SW480 (cell line): ENCODE results near the gene LRIG1.

Experiments used
- DNase-seq: peaks from one replicate; pipeline ENCODE4 v3.0.0-alpha.2; 2016; ENCODE audit warnings: low spot score

The LRIG1 gene

DNA sequence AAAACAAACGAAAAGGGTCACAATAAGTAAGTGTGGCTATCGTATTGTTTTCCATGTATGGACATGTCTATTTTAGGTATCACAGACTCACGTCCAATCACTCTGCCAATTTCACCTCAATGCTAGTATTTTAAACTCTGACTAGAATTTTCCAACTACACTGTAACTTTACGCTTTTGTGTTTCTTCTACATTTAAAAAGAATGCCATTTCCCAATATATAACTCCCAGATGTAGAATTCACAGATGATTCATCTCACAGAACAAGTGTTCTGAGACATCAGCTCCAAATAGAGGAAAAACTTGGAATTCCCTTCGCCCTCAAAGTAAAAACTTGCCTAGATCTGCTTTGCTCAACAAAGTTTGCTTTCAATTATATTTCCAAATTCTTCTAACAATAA lies 14.2 kb downstream of the LRIG1 start:
- no peak for DNase-seq

DNA sequence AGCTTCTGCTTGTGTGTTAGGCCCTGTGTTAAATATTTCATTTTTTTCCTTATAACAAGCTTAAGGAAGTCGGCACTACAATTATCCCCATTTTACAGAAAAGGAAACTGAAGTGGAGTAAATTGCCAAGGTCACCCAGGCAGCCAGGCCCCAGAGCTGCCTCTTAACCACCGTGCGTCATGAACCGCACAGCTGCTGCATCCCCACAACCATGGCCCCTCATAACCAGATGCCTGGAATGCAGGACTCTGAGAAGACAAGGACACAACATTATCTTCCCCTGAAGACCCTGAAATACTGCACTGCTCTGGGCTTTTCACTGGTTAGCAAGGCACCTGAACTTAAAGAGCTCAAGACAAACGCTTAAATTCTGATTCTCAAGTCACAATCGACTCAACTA lies 14.6 kb downstream of the LRIG1 start:
- DNase-seq: no peak

DNA sequence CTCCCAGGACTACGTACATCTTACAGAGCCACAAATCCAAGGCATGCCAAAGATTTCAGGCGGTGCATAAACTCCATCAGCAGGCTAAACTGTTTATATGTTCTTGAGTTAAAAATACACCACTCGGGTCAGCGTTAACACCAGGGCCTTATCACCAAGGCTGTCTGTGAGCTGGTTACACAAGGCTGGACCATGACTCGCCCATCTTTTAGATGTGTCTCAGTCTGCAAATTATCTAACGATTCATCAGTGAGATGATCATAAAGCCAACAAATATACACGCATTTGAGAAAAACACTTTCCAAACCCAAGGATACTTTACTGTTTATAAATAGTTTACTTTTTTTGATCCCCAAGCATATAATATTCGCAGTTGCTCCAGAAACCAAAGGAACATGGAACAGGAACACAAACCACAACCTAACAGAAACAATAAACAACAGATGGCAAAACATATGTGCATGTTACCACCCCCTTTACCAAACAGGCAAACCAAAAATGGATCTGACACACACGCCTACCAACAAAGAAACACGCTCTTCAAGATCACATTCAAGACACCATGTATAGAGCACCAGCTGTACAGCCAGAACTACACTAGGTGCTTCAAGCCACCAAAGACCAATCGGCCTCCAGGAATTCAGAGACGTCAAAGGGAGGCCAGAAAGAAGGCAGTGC lies 15.4 kb downstream of the LRIG1 start:
- no peak for DNase-seq

DNA sequence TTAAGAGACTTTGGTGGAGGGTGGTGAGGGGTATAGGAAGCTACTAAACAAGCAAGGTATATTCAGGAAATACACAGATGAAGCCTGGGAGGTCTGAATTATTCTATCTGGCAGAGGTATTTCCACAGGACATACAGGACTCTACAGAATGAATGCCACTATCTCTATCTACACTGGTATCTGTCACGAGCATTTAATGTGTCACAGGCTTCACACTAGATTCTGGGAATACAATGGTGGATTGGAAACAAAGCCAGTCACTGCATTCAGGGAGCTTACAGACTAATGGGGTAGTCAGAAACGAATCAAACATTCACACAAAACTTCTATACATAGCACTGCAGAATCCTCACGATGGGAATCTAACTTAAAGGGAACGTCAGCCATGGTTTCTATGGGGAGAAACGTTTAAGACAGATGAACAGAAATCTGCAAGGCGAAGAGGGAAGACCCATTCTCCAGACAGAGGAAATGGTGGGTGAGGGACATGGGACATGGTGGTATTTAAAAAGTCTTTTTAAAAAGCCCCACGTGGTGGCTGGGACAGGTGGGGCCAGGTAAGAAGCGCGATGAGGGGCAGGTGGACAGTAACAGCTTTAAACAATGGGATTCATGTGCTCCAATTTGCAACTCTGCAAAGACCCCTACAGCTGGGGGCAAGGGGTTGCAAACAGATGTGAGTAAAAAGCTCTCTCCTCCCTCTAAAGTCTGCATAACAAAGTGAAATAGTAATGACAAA lies 16.5 kb downstream of the LRIG1 start:
- DNase-seq: no peak

DNA sequence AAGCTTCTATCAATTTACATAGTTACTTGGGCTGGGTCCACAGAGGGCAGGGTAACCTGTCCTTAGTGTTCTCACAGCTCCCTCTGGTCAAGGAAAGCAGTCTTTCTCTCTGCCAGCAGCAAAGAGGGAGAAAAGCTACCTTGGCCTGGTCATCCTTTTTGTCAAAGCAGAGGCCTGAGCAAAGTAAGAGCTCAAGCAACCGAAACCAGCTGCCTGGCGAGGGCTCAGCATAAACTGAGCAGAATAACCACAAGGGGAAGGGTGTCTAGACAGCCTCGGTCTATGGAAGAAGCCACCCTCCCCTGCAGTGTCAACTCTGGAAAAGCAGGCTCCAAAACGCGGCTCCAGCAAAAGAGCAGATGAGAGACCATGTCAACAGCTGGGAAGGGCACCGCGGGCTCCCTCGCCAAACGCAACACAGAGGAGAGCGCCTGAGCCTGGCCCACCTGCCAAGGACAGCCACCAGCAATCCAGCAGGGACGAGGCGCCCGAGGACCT lies 17.4 kb downstream of the LRIG1 start:
- DNase-seq: no peak

DNA sequence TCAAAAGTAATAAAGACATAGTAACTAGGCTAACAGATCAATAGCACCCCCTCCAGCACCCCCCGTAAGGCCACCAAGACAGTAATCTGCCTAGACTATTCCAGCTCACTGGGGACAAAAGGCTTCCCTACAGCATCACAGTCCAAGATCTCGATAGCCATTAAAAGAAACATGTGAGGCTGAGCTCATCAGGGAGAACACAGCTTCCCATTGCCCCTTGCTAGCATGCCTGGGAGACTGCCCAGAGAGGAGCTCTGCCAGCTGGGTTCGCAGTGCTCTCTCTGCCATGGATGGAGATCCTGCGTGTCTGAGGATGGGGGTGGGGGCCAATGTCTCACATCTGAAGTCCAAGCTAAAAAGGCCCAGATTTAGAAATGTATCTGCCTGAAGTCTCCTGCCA lies 17.8 kb downstream of the LRIG1 start:
- DNase-seq: no peak

DNA sequence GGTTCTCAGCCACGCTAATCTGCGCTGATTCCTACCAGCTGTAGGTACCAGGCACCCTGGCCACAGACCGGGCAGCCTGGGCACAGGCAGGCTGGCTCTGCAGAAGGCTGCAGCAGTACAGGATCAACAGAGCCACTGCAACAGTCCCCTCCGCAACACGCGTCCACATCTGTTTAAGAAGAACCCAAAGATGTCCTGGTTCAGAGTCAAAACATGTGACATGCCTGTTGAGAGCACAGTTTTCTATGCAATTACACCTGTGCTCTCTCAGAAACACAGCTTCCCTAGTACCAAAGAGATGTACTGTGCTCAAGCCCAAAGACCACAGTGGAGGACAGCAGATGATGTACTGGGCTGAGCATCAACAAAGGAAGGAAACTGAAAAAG lies 18.8 kb downstream of the LRIG1 start:
- no peak for DNase-seq

DNA sequence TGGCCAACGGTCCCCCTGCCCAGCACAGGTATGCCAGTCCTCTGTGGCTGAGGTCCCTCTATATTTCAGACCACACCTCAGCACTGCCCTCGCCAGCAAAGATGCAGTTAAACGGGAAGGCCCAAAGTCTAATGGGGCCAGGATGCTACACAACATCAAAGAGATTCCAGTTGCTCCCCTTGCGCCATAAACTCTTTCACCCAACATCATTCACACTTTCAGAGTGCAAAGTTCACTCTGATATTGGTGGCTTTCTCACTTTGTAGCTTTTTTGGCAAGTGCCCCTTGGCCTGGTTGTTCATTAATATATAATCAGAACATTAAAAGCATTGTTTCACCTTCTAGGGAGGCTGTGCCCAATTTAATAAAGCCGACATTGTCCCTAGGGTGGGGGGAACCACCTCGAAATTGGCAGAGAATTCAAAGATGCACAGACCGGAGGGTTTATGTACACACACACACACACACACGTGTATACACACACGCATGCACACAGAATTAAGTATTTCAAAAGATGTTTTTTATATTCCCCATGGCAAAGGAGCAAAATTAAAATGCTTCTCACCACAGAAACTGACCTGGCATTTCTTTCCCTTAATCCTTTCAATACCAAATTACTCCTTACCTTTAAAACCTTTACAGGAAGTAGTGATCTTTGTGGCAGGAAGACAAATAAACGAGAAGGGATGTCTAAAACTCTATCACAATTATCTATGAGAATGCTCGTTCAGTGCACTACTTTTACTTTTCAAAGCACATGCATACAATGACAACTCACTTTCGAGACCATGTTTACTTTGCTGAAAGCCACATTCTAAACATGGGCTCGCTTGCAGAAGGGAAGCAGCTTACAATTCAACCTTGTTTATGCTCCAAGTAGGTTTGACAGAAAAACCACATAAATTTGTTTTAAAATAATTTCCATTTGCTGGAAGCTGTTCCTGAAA lies 19.5 kb downstream of the LRIG1 start:
- DNase-seq: peak; percentile 96

DNA sequence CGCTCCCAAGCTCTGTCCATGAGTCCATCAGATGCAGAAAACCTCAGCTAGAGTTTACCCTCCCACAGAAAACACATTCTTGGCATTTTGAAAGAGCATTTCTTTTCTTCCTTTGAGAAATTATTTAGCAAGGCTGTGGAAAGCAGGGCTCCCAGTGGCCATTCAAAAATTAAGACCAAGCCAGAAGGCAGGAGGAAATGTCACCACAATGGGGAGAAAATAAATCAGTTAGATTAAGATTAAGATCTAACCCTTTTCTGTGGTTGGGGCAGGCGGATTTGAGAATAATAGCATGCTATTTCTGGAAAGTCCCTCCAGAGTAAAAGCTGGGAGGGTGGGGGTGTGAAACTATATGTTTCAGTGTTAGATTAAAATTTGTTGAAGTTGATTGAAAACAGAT lies 20.2 kb downstream of the LRIG1 start:
- no peak for DNase-seq

DNA sequence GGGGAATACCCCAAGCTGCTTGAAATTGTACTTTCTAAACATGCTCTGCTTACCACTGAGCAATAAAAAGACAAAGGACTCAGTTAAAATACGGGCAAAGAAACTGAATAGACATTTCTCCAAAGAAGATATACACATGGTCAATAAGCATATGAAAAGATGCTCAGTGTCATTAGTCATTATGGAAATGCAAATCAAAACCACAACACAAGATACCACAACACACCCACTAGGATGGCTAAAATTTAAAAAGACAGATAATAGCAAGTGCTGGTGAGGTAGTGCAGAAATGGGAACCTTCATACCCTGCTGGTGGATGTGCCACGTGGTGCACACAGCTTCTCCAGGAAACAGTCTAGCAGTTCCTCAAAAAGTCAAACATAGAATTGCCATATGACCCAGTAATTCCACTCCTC lies 21.3 kb downstream of the LRIG1 start:
- DNase-seq: no peak

DNA sequence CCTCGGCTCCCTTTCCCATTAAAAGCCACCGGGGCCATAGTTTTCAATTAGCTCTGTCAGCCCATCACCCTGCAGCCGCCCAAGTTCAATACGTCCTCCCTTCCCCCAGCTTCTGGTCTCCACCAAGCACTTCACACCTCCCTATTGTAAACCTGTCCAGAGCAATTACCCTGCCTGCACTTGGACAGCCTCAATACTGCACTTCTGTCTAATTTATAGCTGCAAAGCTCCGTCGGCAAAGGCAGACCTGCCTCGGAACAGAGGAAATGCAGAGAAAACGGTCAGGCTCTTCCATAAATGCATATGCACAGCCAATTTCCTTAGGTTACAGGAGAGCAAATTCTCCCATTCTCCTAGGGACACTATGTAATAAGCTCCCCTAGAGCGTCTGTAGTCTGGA lies 21.9 kb downstream of the LRIG1 start:
- DNase-seq: no peak

DNA sequence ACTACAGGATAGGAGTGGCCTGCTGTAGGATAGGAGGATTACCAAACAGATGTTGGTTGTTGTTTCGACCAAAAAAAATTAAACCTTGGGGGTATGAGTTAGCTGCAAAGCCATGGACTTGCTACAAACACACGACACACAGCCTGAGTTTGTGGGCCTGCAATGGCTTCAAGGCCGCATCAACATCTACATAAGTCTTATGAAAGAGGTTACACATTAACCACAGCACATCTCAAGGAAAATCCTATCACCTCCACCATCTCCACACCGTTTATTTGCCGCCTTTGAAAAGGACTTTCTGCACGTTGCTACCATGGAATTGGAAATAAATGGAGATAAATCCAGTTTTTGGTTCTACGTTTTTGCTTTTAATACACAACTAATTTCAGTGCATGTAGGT lies 23.0 kb downstream of the LRIG1 start:
- DNase-seq: no peak

DNA sequence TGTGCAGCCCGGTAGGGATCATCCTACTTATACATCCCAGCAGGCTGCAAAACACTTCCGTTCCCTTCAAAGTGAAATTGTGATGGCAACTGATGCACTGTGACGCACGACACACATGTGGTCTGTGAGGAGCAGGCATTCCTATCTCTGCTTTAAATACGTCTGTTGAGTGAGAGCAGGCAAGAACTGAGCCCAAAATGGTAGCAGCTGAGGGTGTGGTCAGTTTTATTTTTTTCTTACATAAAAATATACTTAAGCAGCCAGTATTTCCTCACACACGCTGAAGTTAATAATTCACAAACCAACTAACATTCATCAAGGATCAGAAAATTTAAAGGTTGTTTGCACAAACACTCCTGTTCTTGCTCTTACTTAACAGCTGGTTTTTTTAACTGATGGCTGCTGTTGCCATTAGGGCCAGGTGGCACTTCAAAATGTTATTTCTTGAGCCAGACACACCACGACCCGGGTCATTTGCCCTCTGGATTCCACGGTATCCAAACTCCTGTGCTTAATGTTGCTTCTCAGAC lies 23.9 kb downstream of the LRIG1 start:
- no peak for DNase-seq

DNA sequence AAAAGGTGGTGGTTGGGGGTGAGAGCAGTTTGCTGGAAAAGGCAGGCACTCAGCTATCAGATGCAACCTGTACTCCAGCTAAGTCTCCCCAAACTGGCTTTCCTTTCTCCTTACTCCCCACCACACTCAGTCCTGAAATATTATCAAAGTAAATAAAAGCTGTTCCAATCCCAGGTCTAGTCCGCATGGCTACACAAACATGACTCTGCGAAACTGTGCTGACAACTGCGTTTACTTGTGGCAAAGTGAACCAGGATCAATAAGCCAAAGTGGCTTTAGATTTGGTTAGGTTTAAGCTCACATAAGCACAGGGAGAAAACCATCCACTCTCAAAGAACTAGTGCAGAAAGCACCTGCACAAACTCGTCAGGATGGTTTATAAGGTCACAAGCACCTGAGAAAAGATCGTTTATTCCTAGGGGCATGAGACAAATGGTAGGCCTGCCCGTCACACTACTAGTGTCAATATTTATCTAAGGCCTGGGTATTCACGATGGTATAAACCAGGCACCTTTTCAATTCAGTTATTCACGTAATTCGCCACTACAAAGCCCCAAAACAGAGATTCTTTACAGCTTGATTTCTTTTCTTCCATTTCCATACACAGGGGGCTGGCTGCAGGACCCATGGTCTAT lies 25.3 kb downstream of the LRIG1 start:
- no peak for DNase-seq

DNA sequence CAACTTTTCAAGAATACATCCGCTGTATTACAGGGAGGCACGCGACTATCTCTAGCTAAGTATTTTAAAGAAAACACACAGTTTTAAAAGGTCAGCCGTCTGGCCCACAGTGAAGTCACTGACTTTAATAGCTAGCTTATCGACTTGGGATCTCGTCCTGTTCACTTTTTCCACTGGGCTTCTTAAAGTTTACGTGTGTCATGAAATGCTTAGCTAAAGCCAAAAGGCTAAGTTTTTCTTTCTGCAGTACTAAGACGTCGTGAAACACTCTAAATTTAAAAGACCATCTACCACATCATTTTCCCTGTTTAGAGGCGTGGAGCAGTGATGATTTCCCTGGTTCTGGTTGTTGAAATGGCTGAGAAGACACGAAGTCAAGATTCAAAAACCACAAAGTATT lies 27.1 kb downstream of the LRIG1 start:
- DNase-seq: no peak

DNA sequence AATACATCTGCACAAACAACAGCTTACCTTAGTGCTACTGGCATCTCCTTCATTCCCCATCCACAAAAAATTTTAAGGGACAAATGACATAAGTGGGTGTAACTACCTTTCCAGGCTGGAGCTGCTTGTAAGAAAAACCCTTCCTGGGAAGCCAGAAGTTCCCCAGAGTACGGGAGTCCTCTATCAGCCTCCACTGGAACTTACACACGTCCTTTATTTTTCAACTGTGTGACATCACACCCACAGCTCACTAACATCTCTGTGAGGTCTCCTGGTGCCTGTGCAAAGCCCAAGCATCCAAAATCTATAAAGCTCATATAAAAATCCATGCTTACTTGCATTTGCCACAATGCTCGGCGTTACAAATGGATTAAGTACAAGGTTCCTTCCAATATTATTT lies 27.6 kb downstream of the LRIG1 start:
- no peak for DNase-seq

DNA sequence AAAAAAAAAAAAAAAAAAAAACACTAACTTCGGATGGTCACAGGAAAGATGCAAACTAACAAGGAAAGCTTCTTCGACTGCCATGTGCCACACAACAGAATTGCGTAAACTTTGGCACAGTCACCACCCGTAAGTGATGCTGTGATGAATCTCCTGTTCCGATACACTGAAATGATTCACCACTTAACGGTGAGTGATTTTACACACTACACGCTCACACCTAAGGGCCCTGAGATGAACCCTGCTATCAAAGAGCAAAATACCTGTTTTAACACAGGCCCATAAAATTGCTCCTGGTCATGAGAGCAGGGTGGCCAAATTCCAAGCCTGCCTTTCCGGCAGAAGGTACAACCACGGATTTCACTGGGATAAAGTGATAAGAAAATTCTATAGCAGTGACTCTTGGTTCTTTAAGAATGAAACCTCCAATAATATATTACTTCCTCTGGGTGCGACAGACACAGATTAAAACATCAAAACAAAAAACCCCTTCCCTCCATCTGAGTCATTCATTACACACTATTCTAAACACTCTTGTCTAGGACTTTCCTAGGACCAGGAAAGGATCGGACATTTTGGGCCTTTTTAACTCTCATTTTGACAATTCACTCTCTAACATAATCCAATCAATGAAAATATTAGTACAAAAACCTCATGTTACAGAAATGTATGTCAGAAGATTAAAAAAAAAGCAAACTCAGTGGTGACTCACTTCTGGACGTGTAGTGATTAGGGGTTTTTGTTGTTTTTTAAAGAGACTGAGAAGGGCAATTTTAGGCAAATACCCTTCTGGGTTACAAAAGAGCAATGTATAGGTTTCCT lies 28.3 kb downstream of the LRIG1 start:
- DNase-seq: peak; percentile 87

DNA sequence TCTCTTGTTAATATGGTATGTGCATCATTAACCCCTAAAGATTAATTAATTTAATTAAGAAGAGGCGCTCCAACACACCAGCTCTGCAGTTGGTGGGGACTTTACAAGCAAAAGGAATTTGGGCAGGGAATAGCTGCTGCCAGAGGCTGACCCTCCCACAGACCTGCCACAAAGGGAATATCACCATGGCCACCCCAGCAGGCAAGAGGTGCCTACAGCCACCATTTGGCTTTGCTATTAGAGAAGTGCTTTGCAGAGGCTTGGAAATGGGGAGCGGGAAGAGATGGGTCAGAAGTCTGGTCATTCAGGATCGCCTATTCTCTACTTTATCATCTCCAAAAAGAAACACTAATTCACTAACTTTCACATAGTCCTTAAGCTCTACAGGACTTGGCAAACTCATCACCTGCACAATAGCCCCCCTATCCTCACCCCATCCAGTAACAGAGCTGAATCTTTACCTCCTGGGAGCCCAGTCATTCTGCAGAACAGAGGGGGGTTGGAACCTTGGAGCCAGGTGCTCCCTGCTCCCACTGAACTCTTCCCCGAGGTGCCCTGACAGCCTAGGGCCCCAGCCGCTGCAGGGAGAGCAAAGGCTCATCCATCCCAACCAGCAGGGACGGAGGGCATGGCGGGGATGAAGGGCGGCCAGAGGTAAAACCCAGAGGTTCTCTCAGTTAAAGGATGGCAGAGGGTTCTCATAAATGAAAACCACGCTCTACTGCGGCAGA lies 29.7 kb downstream of the LRIG1 start:
- no peak for DNase-seq

DNA sequence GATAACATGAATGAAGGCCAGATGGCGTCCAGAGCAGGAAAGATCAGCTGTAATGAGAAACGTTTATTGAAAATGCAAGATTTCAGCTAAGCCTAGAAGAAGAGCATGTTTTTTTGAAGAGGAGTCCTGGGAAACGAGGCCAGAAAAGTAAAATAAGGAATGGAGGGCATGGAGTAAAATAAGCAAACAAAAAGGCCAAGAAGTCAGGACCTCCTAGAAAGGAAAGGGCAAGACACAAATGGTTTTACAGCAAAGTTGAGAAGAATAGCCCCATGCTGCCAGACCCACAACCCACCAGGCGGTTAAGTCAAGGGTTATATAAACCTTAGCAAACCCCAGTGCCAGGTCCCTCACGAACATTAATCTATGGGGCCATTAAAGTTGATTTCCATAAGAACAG lies 30.5 kb downstream of the LRIG1 start:
- DNase-seq: no peak

DNA sequence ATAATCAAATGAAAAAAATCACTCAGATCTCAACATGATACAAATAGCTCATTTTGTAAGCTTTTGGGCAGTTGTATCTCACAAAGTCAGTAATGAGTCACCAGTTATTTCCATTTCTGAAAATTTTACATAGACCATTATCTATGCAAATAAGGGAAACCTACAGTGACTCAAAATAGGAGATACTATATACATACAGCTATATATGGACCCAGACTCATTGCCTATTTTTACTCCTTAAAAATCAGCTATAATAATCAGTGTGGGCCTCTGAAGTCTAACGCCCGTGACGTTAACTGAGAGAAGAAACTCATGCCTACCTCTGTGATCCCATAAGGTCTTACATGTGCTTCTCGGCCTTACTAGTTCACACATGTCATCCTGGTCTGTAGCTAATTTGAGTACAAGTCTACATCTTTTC lies 31.6 kb downstream of the LRIG1 start:
- DNase-seq: no peak
